ENCODE data around the gene ACO1. TPM values are rescaled to one million over a fixed set of nuclear protein-coding genes. Genes with fewer than 3 reads are reported as not detected.

The ACO1 gene
- total RNA-seq, 1 donor from 2014 or later: 19.4 TPM

GRCh38 chr9:32389365-32389764, 4.9 kb downstream of the ACO1 start:
- H3K9ac ChIP-seq (ENCODE audit: low read length): no peak overlapping the region
- H3K27me3 Mint-ChIP-seq (ENCODE audit: low read depth, unreplicated experiment): peaks cover 2% of the 10 kb centered on the region
- H3K4me1 Mint-ChIP-seq (ENCODE audit: low read depth, unreplicated experiment): peaks cover 8% of the 10 kb centered on the region
- peaks cover 3% of the 10 kb centered on the region for H3K36me3 Mint-ChIP-seq (ENCODE audit: low read depth, unreplicated experiment)
- FAIRE-seq: no peak
- H3K4me3 Mint-ChIP-seq (ENCODE audit: unreplicated experiment): no peak overlapping the region
- H3K27ac Mint-ChIP-seq (ENCODE audit: unreplicated experiment): no peak overlapping the region
- no peaks in the 10 kb centered on the region for H3K9me3 ChIP-seq (ENCODE audit: insufficient read depth, low read depth, low read length)
- H3K79me2 ChIP-seq (ENCODE audit: insufficient read depth, low read length): peaks cover 81% of the 10 kb centered on the region
- H3K4me3 ChIP-seq (ENCODE audit: insufficient read depth, low read depth, low read length): no peak overlapping the region
- H3K9me3 Mint-ChIP-seq (ENCODE audit: unreplicated experiment): no peaks in the 10 kb centered on the region
- H3K4me2 ChIP-seq (ENCODE audit: low read length): no peak overlapping the region
- DNase-seq (ENCODE audit: low read depth): no peak
- no peak for TF ChIP-seq CTCF (IDR thresholded peaks at IDR 0.05; ENCODE audit: insufficient read depth, low read depth, low read length)
- no peak for TF ChIP-seq EZH2 (IDR thresholded peaks at IDR 0.05; ENCODE audit: insufficient read depth, low read length)
- no peaks in the 10 kb centered on the region for H3K27me3 ChIP-seq (ENCODE audit: insufficient read depth, low read length)
- peaks cover 6% of the 10 kb centered on the region for H3K4me1 ChIP-seq (ENCODE audit: insufficient read depth, low read length)
- H3K36me3 ChIP-seq (ENCODE audit: insufficient read depth, low read length): no peaks in the 10 kb centered on the region
- no peak overlapping the region for H2AFZ ChIP-seq (ENCODE audit: low read depth, low read length)
- peaks cover 47% of the 10 kb centered on the region for H4K20me1 ChIP-seq (ENCODE audit: insufficient read depth, low read length)
- no peak overlapping the region for H3K27ac ChIP-seq (ENCODE audit: low read depth, low read length)

GRCh38 chr9:32393911-32394310, 9.5 kb downstream of the ACO1 start:
- no peak for DNase-seq (ENCODE audit: low read depth)
- no peak overlapping the region for H3K4me2 ChIP-seq (ENCODE audit: low read length)
- H3K9me3 Mint-ChIP-seq (ENCODE audit: unreplicated experiment): no peaks in the 10 kb centered on the region
- TF ChIP-seq EZH2 (IDR thresholded peaks at IDR 0.05; ENCODE audit: insufficient read depth, low read length): no peak
- no peak for TF ChIP-seq CTCF (IDR thresholded peaks at IDR 0.05; ENCODE audit: insufficient read depth, low read depth, low read length)
- peaks cover 2% of the 10 kb centered on the region for H3K27me3 Mint-ChIP-seq (ENCODE audit: low read depth, unreplicated experiment)
- H3K36me3 Mint-ChIP-seq (ENCODE audit: low read depth, unreplicated experiment): peaks cover 3% of the 10 kb centered on the region
- no peak overlapping the region for H2AFZ ChIP-seq (ENCODE audit: low read depth, low read length)
- H3K4me1 ChIP-seq (ENCODE audit: insufficient read depth, low read length): peaks cover 22% of the 10 kb centered on the region
- no peak overlapping the region for H3K27ac Mint-ChIP-seq (ENCODE audit: unreplicated experiment)
- no peak overlapping the region for H3K27ac ChIP-seq (ENCODE audit: low read depth, low read length)
- H3K9ac ChIP-seq (ENCODE audit: low read length): no peak overlapping the region
- peaks cover 8% of the 10 kb centered on the region for H3K4me1 Mint-ChIP-seq (ENCODE audit: low read depth, unreplicated experiment)
- FAIRE-seq: no peak
- no peak overlapping the region for H3K4me3 ChIP-seq (ENCODE audit: insufficient read depth, low read depth, low read length)
- H3K27me3 ChIP-seq (ENCODE audit: insufficient read depth, low read length): no peaks in the 10 kb centered on the region
- peaks cover 68% of the 10 kb centered on the region for H3K79me2 ChIP-seq (ENCODE audit: insufficient read depth, low read length)
- peaks cover 21% of the 10 kb centered on the region for H4K20me1 ChIP-seq (ENCODE audit: insufficient read depth, low read length)
- H3K4me3 Mint-ChIP-seq (ENCODE audit: unreplicated experiment): no peak overlapping the region
- H3K9me3 ChIP-seq (ENCODE audit: insufficient read depth, low read depth, low read length): no peaks in the 10 kb centered on the region
- H3K36me3 ChIP-seq (ENCODE audit: insufficient read depth, low read length): no peaks in the 10 kb centered on the region

- no peak for DNase-seq (ENCODE audit: low read depth)
- Histone ChIP-seq H3K27me3 (ENCODE audit: insufficient read depth, low read length) (no peaks in the 10 kb centered on the region), H3K9me3 (ENCODE audit: insufficient read depth, low read depth, low read length) (no peaks in the 10 kb centered on the region), H3K79me2 (ENCODE audit: insufficient read depth, low read length) (peaks cover 68% of the 10 kb centered on the region), H3K27ac (ENCODE audit: low read depth, low read length) (no peak overlapping the region), H3K9ac (ENCODE audit: low read length) (no peak overlapping the region), H3K4me1 (ENCODE audit: insufficient read depth, low read length) (peaks cover 22% of the 10 kb centered on the region), H3K4me3 (ENCODE audit: insufficient read depth, low read depth, low read length) (no peak overlapping the region), H3K4me2 (ENCODE audit: low read length) (peak overlapping the region; percentile 2), H4K20me1 (ENCODE audit: insufficient read depth, low read length) (peaks cover 21% of the 10 kb centered on the region), H2AFZ (ENCODE audit: low read depth, low read length) (no peak overlapping the region), H3K36me3 (ENCODE audit: insufficient read depth, low read length) (no peaks in the 10 kb centered on the region)
- no peak overlapping the region for H3K27ac Mint-ChIP-seq (ENCODE audit: unreplicated experiment)
- TF ChIP-seq CTCF (IDR thresholded peaks at IDR 0.05; ENCODE audit: insufficient read depth, low read depth, low read length) (no peak), EZH2 (IDR thresholded peaks at IDR 0.05; ENCODE audit: insufficient read depth, low read length) (no peak)
- peaks cover 2% of the 10 kb centered on the region for H3K27me3 Mint-ChIP-seq (ENCODE audit: low read depth, unreplicated experiment)
- peaks cover 8% of the 10 kb centered on the region for H3K4me1 Mint-ChIP-seq (ENCODE audit: low read depth, unreplicated experiment)
- H3K4me3 Mint-ChIP-seq (ENCODE audit: unreplicated experiment): no peak overlapping the region
- FAIRE-seq: no peak
- peaks cover 3% of the 10 kb centered on the region for H3K36me3 Mint-ChIP-seq (ENCODE audit: low read depth, unreplicated experiment)
- no peaks in the 10 kb centered on the region for H3K9me3 Mint-ChIP-seq (ENCODE audit: unreplicated experiment)
Measured at GRCh38 chr9:32394381-32395049, 10.1 kb downstream of the ACO1 start.

All from astrocyte (in vitro differentiated cells and primary cell).